Measurements from ENCODE around the gene GNG4.
"Not testable (repeated sequence)": the region's sequence is repeated elsewhere in the genome, so short reads cannot be mapped to it uniquely, and the experiment has no call there.

The GNG4 gene

GRCh38 chr1:235579891-235580290 is 69.7 kb downstream of the GNG4 start:
- DNase-seq = no peak

DNA sequence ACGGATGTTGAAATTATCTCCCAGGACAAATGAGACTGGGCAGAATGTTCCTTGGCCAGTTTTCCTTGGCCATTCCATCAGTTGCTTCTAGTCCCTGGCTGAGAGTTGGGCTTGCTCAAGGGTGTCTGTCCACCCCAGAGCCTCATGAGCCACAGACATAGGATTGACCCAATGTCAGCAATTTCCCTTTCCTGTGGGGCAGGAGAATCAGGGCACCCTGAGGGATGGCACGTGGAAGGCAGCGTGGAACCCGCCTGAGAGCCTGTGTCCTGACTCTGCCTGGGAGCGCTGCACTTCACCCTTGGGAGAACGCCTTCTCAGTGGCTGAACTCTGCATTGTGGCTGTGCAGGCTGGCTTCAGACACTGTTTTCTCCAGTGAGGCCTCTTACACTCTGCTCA is 74.0 kb downstream of the GNG4 start:
- DNase-seq = no peak

- no peak for DNase-seq
Measured at GRCh38 chr1:235573880-235574279, 75.7 kb downstream of the GNG4 start.

DNA sequence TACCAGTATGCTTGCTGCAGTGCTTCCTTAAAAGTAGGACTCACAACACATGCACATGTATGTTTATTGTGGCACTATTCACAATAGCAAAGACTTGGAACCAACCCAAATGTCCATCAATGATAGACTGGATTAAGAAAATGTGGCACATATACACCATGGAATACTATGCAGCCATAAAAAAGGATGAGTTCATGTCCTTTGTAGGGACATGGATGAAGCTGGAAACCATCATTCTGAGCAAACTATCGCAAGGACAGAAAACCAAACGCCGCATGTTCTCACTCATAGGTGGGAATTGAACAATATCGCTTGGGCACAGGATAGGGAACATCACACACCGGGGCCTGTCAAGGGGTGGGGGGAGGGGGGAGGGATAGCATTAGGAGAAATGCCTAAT is 76.6 kb downstream of the GNG4 start:
- not testable (repeated sequence) for DNase-seq

- no peak for DNase-seq
Measured at GRCh38 chr1:235571482-235571881, 78.1 kb downstream of the GNG4 start.

DNA sequence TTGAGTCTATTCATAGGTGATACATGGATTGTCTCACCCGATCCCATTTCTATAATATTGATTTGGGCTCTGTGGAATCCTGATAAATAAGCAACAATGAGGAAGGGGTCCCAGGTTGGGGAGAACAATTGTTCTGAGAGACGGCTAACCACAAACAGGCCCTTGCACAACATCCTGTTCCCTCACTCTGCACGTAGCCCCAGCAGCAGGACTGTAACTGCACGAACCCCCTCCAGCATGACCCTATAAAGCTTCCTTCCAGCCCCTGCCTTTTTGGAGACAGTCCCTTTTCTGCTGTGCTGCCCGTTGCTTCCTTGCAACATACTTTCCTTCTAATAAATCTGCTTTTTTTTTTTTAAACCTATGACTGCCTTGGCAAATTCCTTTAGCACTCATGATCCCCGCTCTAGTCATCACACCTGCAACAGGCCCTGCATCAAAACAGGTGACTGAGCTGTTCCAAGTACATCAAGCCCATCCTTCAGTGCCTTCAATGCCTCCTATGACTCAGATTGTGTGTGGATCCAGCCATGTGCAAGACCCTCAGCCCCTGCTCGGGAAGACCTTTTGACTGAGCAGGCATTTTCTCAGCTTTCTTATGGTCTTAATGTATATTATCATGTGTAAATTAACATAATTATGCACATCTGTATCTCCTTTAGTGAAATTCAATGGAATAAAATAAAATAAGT is 81.6 kb downstream of the GNG4 start:
- DNase-seq = no peak

GRCh38 chr1:235566084-235566483 is 83.5 kb downstream of the GNG4 start:
- DNase-seq = peak; percentile 64

GRCh38 chr1:235563513-235564061 is 86.0 kb downstream of the GNG4 start:
- DNase-seq = no peak

- DNase-seq = no peak
Measured at GRCh38 chr1:235562589-235562988, 87.0 kb downstream of the GNG4 start.

GRCh38 chr1:235558621-235559169 is 90.9 kb downstream of the GNG4 start:
- no peak for DNase-seq

DNA sequence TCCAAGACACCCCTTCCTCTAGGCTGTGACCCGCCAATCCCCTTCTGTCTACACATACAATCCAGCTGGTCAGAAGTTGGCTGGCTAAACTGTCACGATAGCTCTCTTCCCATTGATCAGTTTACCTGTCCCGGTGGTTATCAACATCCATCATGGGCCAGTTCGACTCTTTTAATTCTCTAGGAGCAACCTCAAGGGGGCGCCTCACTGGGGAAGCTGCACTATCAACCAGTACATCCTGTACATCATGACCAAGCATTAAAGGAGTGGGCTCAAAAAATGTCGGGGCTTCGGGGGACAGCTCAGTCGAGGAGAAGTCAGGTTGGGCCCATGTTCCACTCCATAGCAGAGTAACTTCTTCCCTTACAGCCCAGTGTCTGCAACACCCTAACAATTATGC is 92.1 kb downstream of the GNG4 start:
- no peak for DNase-seq

- DNase-seq = no peak
Measured at GRCh38 chr1:235556807-235557206, 92.8 kb downstream of the GNG4 start.

DNA sequence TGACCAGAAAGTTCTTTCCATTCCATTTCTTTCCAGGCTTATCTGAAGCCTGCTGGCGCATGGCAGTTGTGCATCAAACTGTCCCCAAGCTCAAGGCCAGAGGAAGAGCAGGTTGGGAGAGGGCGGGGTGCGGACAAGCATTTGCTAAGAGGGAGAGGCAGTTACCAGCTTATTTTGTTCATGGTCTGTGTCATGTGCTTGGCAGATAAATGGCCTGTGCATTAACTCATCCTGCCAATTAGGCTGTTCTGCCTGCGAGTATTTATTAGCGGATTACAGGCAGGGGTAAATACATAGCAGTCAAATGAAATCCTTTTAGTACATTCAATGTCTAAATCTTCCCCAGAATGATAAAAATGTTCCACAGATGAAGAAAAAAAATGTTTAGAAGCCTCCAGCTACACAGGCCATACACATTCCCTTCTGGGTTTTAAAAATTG is 96.5 kb downstream of the GNG4 start:
- no peak for DNase-seq

DNA sequence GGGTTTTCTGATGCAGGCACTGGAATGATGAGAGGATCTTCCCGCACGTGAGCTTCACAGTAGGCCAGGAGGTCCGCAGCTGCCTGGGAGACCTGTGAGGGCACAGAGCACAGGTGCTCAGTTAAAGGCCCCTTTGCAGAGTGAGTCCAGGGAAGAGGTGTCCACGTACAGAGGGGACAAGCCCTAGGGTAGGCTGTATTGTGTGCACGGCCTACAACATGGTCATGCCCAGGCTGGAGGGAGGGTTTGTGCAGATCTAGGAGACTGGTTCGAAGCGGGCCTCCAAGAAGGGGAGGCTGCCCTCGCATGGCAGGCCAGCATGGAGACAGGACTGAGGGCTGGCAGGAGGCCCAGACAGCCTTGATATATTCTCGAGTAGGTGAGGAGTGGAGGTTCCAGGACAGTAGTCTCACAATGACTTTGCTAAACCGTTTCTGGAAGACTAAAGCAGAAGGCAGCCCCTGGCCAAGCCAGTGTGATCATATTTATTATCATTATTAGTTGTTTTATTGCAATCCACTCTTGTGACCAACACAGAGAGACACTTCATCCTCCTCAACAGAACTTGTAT is 97.4 kb downstream of the GNG4 start:
- DNase-seq = no peak

DNA sequence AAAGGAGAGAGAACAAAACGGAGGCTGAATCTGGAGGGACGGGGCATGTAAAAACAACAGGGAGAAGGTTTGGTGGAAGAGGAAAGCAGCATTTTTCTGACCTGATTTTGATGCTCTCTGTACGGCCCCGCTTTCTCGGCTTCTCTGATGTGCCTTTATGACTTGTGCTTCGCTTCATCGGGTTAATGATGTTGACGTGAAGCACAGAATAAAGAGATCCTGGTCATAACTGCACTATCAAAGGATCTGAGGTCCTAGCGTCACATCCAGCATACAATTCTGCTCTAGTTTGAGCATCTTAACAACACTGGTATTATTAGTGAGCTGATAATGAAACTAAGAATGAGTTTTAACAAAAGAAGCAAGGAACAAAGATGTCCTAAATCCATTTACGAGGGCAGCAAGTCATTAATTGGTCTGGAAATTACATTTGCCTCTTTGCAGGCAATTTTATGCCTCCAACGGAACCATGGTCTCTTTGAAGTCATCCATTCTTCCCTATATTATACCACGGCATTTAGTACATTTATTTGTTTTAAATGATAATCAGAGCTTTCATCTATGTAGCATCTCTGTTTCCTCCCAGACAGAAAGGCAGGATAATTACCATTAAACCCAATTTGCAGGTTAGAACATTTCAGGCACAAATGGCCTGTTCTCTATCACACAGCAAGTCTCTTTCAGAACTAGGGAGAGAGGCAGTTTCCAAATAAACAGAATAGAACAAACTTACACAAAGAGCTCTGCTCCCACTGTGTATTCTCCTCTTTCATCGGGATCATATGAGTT is 100.0 kb downstream of the GNG4 start:
- DNase-seq = peak; percentile 28

DNA sequence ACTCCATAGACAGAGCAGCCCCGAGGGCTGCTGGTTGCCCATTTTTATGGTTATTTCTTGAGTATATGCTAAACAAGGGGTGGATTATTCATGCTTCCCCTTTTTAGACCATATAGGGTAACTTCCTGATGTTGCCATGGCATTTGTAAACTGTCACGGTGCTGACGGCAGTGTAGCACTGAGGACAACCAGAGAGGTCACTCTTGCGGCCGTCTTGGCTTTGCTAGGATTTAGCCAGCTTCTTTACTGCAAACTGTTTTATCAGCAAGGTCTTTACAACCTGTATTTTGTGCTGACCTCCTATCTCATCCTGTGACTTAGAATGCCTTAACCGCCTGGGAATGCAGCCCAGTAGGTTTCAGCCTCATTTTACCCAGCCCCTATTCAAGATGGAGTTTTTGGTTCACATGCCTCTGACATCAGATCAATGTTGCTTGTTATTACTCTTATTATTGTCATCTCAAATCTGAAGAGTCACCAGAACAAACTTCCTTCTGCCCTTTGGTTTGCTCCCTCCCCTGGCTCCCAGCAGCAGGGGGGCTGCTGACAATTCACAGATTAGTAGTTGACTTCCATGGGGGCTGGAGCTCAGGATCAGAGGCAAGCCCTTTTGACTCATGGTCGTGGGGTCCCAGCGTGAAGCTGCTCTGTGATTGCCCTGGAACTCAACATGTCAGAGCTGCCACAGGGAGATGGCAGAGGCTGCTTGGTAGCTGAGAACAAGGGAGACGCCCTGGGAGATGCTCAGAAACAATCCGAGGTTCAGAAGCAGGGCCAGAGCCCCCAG is 103.0 kb downstream of the GNG4 start:
- DNase-seq = not testable (repeated sequence)

DNA sequence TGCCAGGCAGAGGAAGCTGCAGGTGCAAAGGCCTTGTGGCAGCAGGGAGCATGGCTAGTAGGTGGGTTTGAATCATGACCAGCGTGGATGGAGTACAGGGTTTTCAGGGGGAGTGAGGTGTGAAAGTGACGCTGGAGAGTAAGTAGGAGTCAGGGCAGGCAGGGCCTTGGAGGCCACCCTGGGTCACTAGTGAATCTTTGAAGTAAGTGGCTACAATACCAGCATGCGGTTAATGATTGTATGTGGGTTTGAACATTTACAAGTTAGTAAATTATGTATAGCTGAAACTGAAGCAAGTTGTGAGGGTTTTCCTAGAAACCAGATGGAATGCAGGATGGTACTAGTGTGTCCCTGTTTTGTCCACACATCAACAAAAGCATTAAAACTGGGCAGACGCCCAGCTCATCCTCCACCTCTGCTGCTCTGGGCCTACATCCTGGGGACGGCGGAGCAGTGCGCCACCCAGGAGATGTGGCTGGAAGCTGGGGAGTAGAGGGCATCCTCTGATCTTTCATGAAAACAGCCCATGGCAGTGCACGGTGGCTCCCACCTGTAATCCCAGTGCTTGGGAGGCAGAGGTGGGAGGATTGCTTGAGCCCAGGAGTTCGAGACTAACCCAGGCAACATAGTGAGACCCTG is 104.2 kb downstream of the GNG4 start:
- DNase-seq = no peak

- DNase-seq = not testable (repeated sequence)
Measured at GRCh38 chr1:235542845-235543244, 106.7 kb downstream of the GNG4 start.

- DNase-seq = no peak
Measured at GRCh38 chr1:235533476-235534168, 116.0 kb downstream of the GNG4 start.

GRCh38 chr1:235532360-235532759 is 117.2 kb downstream of the GNG4 start:
- no peak for DNase-seq

GRCh38 chr1:235527196-235527814 is 122.3 kb downstream of the GNG4 start:
- no peak for DNase-seq

Data from retina (tissue), 1 donor.